HAP-1 (cell line): Measurements from ENCODE around the gene UBE2E1.
"Not testable (repeated sequence)": the region's sequence is repeated elsewhere in the genome, so short reads cannot be mapped to it uniquely, and the experiment has no call there.

Experiments
- DNase-seq, 2 experiments: peaks; one replicate each; pipeline ENCODE4 v3.0.0-alpha.2; 2016 to 2020; ENCODE audit warnings: low spot score in 2 of 2
- H3K27me3 ChIP-seq: fragments of 250-450 bp; sonication (Bioruptor Pico); 2 replicates; pipeline ENCODE4 v1.5.1; 2020; ENCODE audit warnings: low read depth, mild to moderate bottlenecking, moderate library complexity
- H3K36me3 ChIP-seq: fragments of 250-450 bp; sonication (Bioruptor Pico); replicated peaks from 2 replicates; pipeline ENCODE4 v1.5.1; 2020; ENCODE audit warnings: mild to moderate bottlenecking
- H3K4me1 ChIP-seq: fragments of 250-450 bp; sonication (Bioruptor Pico); 2 replicates; pipeline ENCODE4 v1.5.1; 2020; ENCODE audit warnings: mild to moderate bottlenecking
- H3K4me3 ChIP-seq: fragments of 250-450 bp; sonication (Bioruptor Pico); 2 replicates; pipeline ENCODE4 v1.5.1; 2020; ENCODE audit warnings: mild to moderate bottlenecking, moderate library complexity
- H3K9me3 ChIP-seq: fragments of 250-450 bp; sonication (Bioruptor Pico); 2 replicates; pipeline ENCODE4 v1.5.1; 2020; ENCODE audit warnings: mild to moderate bottlenecking, moderate library complexity
- in situ Hi-C: fragments of 300-500 bp; cut with MboI; formaldehyde crosslinking; loops from 3 replicates; pipeline ENCODE4 v1.14.3; 2020; ENCODE audit warnings: low sequenced_read_pairs, inconsistent platforms, mixed read lengths

UBE2E1 gene

GRCh38 chr3:23876923-23877322 lies 71.2 kb downstream of the UBE2E1 start:
- H3K27me3 ChIP-seq = peaks cover 3% of the 10 kb centered on the region; the same call in 1 of the 2 replicates
- H3K4me1 ChIP-seq = no peaks in the 10 kb centered on the region; the same call in 1 of the 2 replicates
- no peak overlapping the region for H3K4me3 ChIP-seq
- no peaks in the 10 kb centered on the region for H3K9me3 ChIP-seq
- H3K36me3 ChIP-seq = peaks cover 13% of the 10 kb centered on the region
- peak in 1 of 2 experiments; percentile 18 for DNase-seq
- in situ Hi-C loops = no loop called here

GRCh38 chr3:23877329-23877980 lies 71.7 kb downstream of the UBE2E1 start:
- H3K27me3 ChIP-seq = peaks cover 3% of the 10 kb centered on the region; the same call in 1 of the 2 replicates
- H3K4me3 ChIP-seq = no peak overlapping the region
- DNase-seq = no peak
- in situ Hi-C loops = no loop called here
- no peaks in the 10 kb centered on the region for H3K9me3 ChIP-seq
- H3K36me3 ChIP-seq = peaks cover 18% of the 10 kb centered on the region
- no peaks in the 10 kb centered on the region; the same call in 1 of the 2 replicates for H3K4me1 ChIP-seq

GRCh38 chr3:23879485-23879884 lies 73.7 kb downstream of the UBE2E1 start:
- no peak overlapping the region for H3K4me3 ChIP-seq
- no peaks in the 10 kb centered on the region; the same call in 1 of the 2 replicates for H3K4me1 ChIP-seq
- H3K36me3 ChIP-seq = peaks cover 18% of the 10 kb centered on the region
- H3K9me3 ChIP-seq = no peaks in the 10 kb centered on the region
- in situ Hi-C loops = no loop called here
- peaks cover 3% of the 10 kb centered on the region; the same call in 1 of the 2 replicates for H3K27me3 ChIP-seq
- no peak for DNase-seq

GRCh38 chr3:23880703-23881339 lies 75.1 kb downstream of the UBE2E1 start:
- H3K9me3 ChIP-seq = no peaks in the 10 kb centered on the region
- H3K36me3 ChIP-seq = peaks cover 18% of the 10 kb centered on the region
- in situ Hi-C loops = no loop called here
- H3K4me1 ChIP-seq = no peaks in the 10 kb centered on the region; the same call in 1 of the 2 replicates
- peaks cover 3% of the 10 kb centered on the region; the same call in 1 of the 2 replicates for H3K27me3 ChIP-seq
- DNase-seq = no peak
- no peak overlapping the region for H3K4me3 ChIP-seq

- H3K27me3 ChIP-seq, H3K9me3 ChIP-seq, H3K4me1 ChIP-seq, in situ Hi-C loops, H3K4me3 ChIP-seq, DNase-seq: not testable (repeated sequence)
- peaks cover 22% of the 10 kb centered on the region for H3K36me3 ChIP-seq
Observed at GRCh38 chr3:23881993-23882392, 76.2 kb downstream of the UBE2E1 start.

GRCh38 chr3:23882487-23882918 lies 76.7 kb downstream of the UBE2E1 start:
- H3K36me3 ChIP-seq = peaks cover 24% of the 10 kb centered on the region
- in situ Hi-C loops = no loop called here
- DNase-seq = no peak
- no peak overlapping the region for H3K4me3 ChIP-seq
- peaks cover 9% of the 10 kb centered on the region for H3K4me1 ChIP-seq
- peaks cover 3% of the 10 kb centered on the region; the same call in 1 of the 2 replicates for H3K27me3 ChIP-seq
- H3K9me3 ChIP-seq = no peaks in the 10 kb centered on the region

GRCh38 chr3:23884481-23884880 lies 78.7 kb downstream of the UBE2E1 start:
- Histone ChIP-seq H3K4me1 (peaks cover 11% of the 10 kb centered on the region), H3K9me3 (no peaks in the 10 kb centered on the region), H3K27me3 (peaks cover 3% of the 10 kb centered on the region; the same call in 1 of the 2 replicates), H3K4me3 (no peak overlapping the region), H3K36me3 (peaks cover 27% of the 10 kb centered on the region)
- DNase-seq = no peak
- in situ Hi-C loops = no loop called here

- Histone ChIP-seq H3K27me3 (peaks cover 3% of the 10 kb centered on the region; the same call in 1 of the 2 replicates), H3K9me3 (no peaks in the 10 kb centered on the region), H3K4me3 (no peak overlapping the region), H3K36me3 (peaks cover 30% of the 10 kb centered on the region), H3K4me1 (peaks cover 11% of the 10 kb centered on the region)
- in situ Hi-C loops = no loop called here
- no peak for DNase-seq
Observed at GRCh38 chr3:23885210-23885609, 79.5 kb downstream of the UBE2E1 start.

- H3K9me3 ChIP-seq = no peaks in the 10 kb centered on the region
- H3K36me3 ChIP-seq = peaks cover 36% of the 10 kb centered on the region
- in situ Hi-C loops = no loop called here
- no peak for DNase-seq
- no peaks in the 10 kb centered on the region for H3K27me3 ChIP-seq
- no peak overlapping the region for H3K4me3 ChIP-seq
- H3K4me1 ChIP-seq = peaks cover 11% of the 10 kb centered on the region
Observed at GRCh38 chr3:23886311-23886710, 80.6 kb downstream of the UBE2E1 start.

GRCh38 chr3:23888617-23889228 lies 83.0 kb downstream of the UBE2E1 start:
- H3K4me3 ChIP-seq = no peak overlapping the region
- in situ Hi-C loops = no loop called here
- peaks cover 42% of the 10 kb centered on the region for H3K36me3 ChIP-seq
- no peaks in the 10 kb centered on the region for H3K27me3 ChIP-seq
- peaks cover 16% of the 10 kb centered on the region for H3K4me1 ChIP-seq
- DNase-seq = peak in 1 of 2 experiments; percentile 22
- H3K9me3 ChIP-seq = no peaks in the 10 kb centered on the region

GRCh38 chr3:23889386-23889785 lies 83.6 kb downstream of the UBE2E1 start:
- in situ Hi-C loops = no loop called here
- DNase-seq = no peak
- Histone ChIP-seq H3K9me3 (no peaks in the 10 kb centered on the region), H3K27me3 (no peaks in the 10 kb centered on the region), H3K4me1 (peaks cover 16% of the 10 kb centered on the region), H3K4me3 (no peak overlapping the region), H3K36me3 (peaks cover 47% of the 10 kb centered on the region)

- H3K9me3 ChIP-seq = no peaks in the 10 kb centered on the region
- no peak for DNase-seq
- H3K36me3 ChIP-seq = peaks cover 47% of the 10 kb centered on the region
- in situ Hi-C loops = no loop called here
- no peaks in the 10 kb centered on the region for H3K27me3 ChIP-seq
- no peak overlapping the region for H3K4me3 ChIP-seq
- peaks cover 16% of the 10 kb centered on the region for H3K4me1 ChIP-seq
Observed at GRCh38 chr3:23889950-23890349, 84.2 kb downstream of the UBE2E1 start.

- H3K4me3 ChIP-seq = no peak overlapping the region
- no peaks in the 10 kb centered on the region for H3K27me3 ChIP-seq
- no peaks in the 10 kb centered on the region for H3K9me3 ChIP-seq
- peaks cover 48% of the 10 kb centered on the region for H3K36me3 ChIP-seq
- DNase-seq = no peak
- peaks cover 5% of the 10 kb centered on the region; the same call in 1 of the 2 replicates for H3K4me1 ChIP-seq
- in situ Hi-C loops = no loop called here
Observed at GRCh38 chr3:23894254-23895061, 88.7 kb downstream of the UBE2E1 start.
